GM21737 (cell line): ENCODE measurements around the gene ZNF440.
A peak's percentile ranks its signal among the peaks of the same experiment; 100 is the strongest.
"Not testable (repeated sequence)": the region's sequence is repeated elsewhere in the genome, so short reads cannot be mapped to it uniquely, and the experiment has no call there.

ENCODE experiments used
- ATAC-seq: cut with Tn5 transposase; IDR thresholded peaks from one replicate; pipeline ENCODE4 v1.9.1; 2021; ENCODE audit warnings: mild to moderate bottlenecking, moderate library complexity; ENCODE audit not compliant: unreplicated experiment

ZNF440 gene

DNA sequence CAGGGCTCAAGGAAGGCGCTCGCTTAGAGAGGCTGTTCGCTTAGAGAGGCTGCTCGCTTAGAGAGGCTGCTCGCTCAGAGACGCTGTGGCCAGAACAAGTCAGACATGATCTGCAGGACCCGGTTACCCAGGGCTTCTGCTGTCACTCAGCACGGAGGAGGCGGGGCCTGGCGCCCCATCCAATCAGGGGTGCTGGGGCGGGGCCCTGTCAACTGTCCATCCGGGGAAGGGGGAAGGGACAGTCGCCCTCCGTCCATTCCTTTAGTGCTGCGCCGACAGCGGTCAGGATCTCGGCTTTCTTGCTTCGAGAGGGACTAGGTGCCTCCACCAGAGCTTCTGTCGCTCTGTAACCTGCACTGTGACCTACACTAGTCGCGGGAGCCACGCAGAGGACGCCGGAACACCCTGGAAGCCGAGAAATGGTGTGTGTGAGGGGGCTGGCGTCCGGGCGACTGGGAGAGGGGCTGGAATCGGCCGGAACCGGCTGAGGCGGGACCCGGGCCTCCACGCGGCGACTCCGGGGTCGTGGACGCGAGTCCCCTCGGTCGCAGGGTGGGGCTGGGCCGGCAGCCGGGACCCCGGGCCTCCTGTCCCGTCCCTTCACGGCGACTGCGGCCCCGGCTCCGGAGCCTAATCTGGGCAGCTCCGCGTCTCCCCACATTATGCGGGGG, at the start of gene ZNF440:
TSS of gene ZNF440 (plus strand) at position 245 of the 671 bp plus-strand sequence. CDS start at position 420, 175 bp downstream.
- peak; percentile 97 for ATAC-seq

DNA sequence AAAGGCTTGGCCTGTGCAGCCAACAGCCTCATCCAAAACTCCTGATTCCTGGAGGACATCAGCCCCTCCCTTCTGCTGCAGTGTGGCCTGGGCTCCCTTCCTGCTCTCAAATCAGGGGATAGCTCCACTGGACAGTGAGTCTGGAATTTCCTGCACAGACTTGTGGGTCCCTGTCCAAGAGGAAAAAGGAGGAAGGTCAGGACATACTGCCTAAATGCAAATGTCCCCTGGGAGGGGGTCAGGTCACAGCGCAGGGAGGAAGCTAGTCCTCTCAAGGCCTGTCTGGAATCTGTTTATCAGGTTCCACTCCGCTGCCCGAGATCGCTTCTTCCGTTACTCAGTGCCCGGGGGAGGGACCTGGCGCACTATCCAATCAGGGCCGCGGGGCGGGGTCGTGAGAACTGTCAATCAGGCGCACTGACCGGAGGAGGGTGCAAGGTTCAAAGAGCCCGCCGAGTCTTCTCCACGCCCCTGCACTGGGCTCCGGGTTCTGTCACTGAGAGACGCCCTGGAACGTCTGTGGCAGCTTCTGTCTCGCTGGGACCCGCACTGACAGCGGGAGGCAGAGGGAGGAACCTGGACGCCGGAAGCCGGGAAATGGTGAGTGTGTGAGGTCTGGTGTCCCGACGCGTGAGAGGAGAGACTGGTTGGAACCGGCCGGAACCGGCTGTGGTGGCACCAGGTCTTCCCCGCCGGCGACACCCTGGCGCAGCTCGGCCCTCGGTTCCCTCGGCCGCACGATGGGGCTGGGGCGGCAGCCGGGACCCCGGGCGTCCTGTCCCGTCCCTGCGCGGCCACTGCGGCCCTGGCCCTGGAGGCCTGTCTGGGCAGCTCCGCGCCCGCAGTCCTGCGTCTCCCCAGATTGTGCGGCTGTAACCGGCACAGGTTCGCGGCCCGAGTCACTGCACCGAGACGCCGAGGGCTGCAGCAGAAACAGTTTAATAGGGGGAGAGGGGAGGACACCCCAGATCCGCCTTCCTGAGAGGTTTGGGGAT, 47.2 kb upstream of the ZNF440 start, which contains the start of gene ZNF441:
TSS of gene ZNF441 (plus strand) at position 404 of the 995 bp plus-strand sequence. CDS start at position 598, 194 bp downstream.
- peak; percentile 90 for ATAC-seq

DNA sequence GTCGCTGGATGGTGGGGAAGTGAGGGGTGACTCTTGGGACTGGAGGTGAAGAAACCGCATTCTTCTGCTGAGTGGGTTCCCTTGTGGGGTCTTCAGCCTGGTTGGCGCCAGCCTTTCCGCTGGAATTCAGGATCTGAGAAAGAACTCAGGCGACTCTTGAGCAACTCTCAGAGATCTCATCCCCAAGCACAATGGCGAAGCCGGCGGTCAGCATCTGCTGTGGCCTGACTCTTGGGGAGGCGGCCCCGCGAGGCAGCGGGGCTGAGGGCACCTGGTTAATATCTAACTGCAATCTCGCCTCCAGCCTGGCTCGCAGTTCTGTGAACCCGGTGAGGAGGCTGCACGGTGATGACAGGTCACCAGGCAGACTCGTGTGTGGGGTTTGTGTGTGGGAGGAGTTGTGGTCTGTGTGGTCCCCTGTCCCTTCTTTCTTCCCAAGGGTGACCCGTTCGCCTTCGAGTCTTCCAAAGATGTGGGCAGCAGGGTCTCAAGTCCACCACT, 46.4 kb upstream of the ZNF440 start:
- no peak for ATAC-seq

DNA sequence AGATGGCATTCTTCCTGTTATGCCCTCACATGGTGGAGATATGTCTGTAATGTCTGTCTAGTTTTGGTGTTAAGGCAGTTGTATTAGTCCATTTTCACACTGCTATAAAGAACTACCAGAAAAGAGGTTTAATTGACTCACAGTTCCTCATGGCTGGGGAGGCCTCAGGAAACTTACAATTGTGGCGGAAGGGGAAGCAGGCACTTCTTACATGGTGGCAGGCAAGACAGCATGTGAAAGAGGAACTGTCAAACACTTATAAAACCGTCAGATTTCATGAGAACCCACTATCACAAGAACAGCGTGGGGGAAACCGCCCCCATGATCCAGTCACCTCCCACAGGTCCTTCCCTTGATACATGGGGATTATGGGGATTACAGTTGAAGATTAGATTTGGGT, 44.1 kb upstream of the ZNF440 start:
- ATAC-seq, result no peak

DNA sequence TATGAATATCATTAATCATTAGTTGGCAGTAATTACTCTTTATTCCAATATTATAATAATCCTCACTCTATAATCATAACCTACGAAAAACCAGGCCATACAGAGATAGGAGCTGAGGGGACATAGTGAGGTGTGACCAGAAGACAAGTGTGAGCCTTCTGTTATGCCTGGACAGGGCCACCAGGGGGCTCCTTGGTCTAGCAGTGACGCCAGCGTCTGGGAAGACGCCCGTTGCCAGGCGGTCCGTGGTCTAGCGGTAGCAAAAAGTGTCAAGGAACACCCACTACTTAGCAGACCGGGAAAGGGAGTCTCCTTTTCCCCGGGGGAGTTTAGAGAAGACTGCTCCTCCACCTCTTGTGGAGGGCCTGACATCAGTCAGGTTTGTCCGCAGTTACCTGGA, 42.6 kb upstream of the ZNF440 start:
- not testable (repeated sequence) for ATAC-seq

DNA sequence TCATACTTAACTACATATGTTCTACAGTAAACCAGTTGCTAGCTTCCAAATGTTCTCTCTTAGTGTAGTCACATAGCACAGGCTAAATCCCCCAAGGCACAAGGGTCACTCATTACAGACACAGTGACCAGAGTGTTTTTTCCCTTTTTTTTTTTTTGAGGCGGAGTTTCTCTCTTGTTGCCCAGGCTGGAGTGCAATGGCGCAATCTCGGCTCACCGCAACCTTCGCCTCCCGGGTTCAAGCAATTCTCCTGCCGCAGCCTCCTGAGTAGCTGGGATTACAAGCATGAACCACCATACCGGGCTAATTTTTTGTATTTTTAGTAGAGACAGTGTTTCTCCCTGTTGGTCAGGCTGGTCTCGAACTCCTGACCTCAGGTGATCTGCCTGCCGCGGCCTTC, 37.4 kb upstream of the ZNF440 start:
- ATAC-seq, result not testable (repeated sequence)

DNA sequence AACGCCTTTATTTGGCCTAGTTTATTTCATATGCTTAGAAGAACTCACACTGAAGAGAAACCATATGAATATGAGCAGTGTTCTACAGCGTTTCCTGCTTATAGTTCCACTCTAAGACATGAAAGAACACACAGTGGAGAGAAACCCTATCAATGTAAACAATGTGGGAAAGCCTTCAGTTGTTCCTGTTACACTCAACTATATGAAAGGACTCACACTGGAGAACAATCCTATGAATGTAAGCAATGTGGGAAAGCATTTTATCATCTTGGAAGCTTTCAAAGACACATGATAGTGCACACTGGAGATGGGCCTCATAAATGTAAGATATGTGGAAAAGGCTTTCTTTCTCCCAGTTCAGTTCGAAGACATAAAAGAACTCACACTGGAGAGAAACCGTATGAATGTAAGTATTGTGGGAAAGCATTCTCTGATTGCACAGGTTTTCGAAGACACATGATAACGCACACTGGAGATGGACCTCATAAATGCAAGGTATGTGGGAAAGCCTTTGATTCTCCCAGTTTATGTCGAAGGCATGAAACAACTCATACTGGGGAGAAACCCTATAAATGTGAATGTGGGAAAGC, 33.5 kb upstream of the ZNF440 start:
- ATAC-seq, result no peak

DNA sequence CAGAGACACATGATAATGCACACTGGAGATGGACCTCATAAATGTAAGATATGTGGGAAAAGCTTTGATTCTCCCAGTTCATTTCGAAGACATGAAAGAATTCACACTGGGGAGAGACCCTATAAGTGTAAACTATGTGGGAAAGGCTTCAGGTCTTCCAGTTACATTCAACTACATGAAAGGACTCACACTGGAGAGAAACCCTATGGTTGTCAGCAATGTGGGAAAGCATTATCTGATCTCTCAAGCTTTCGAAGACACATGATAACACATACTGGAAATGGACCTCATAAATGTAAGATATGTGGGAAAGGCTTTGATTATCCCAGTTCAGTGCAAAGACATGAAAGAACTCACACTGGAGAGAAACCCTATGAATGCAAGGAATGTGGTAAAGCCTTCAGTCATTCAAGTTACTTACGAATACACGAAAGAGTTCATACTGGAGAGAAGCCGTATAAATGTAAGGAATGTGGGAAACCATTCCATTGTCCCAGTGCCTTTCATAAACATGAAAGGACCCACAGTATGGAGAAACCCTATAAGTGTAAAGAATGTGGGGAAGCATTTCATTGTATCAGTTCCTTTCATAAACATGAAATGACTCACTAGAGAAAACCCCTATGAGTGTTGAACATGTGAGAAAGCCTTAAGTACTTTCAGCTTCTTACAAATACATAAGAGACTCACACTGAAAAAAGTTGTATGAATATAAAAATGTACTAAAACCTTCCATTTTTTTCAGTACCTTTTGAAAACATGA, 32.6 kb upstream of the ZNF440 start:
- ATAC-seq, result no peak

DNA sequence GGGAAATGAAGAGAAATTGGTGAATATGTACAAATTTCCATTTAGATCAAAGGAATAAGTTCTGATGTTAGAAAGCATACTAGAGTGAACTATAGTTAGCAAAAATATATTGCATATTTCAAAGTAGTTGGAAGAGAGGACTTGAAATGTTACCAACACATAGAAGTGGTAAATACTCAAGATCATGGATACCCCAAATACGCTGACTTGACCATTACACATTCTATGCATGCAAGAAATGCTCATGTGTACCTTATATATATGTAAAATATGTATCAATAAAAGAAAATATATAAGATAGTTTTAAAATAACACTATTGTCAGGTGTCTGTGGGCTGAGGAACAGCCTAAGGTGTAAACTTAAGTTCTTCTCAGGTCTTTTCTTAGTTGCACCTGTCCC, 30.3 kb upstream of the ZNF440 start:
- ATAC-seq, result no peak

DNA sequence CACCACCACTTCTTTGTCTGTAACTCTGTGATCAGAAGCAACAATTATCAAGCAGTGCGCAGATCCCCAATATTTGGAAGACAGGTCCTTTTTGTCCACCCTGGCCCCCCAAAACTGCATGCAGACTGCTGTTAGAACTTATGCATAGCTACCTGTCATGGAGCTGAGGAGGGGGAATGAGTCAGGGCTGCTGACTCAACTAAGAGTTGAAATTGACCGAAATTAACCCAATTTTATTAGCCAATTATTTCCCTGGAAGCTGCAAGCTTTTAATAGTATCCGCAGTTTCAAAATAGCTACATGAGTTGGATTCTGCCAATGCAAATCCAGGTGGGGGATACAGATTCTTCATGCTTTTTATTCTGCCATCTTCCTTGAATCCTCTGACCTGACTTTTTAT, 29.7 kb upstream of the ZNF440 start:
- ATAC-seq, result no peak

DNA sequence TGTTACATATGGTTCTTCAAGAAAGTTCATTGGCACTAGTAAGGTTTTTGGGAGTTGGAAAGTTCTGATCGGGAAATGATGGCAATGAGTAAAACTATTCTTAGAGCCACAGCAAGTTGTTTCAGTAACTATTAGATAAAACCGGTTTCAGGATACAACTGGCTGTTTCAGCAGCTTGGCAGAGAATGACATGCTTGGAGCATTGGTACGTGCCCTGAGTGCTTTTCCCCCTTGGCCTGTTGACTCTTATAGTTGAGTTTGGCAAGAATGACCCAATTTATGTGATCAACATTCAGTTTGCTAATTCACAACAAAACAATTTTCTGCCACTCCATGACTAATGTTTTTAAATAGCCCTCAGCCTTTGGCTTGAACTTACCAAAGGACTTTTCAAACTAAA, 26.5 kb upstream of the ZNF440 start:
- ATAC-seq, result no peak

DNA sequence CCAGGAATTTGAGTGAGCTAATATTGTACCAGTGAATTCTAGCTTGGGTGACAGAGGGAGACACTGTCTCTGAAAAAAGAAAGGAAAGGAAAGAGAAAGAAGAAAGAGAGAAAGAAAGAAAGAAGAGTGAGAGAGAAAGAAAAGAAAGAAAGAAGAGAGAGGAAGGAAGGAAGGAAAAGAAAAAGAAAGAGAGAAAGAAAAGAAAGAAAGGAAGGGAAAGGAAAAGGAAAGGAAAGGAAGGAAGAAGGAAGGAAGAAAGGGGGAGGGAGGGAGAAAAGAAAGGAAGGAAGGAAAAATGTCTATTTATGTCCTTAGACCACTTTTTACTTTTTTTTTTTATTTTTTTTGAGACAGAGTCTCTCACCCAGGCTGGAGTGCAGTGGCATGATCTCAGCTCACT, 21.1 kb upstream of the ZNF440 start:
- no peak for ATAC-seq

DNA sequence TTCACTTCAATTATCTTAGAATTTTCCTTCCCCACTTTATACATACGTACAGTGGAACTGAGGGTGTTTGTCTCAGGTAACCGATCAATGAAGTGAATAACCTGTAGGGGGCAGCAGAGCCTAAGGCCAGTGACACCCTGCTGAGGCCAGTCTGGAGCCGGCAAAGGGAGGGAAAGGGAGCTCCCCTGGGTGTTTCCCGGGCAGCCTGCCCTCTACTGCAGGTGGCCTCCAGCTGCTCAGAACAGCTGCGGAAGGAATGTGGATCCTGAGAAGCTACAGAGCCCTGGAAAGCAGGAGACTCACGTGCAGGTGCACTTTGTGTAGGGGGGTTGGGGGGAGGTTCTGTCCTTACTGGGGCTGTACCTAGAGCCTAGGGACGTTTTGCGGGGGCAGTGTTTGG, 16.6 kb upstream of the ZNF440 start:
- ATAC-seq, result peak; percentile 53

DNA sequence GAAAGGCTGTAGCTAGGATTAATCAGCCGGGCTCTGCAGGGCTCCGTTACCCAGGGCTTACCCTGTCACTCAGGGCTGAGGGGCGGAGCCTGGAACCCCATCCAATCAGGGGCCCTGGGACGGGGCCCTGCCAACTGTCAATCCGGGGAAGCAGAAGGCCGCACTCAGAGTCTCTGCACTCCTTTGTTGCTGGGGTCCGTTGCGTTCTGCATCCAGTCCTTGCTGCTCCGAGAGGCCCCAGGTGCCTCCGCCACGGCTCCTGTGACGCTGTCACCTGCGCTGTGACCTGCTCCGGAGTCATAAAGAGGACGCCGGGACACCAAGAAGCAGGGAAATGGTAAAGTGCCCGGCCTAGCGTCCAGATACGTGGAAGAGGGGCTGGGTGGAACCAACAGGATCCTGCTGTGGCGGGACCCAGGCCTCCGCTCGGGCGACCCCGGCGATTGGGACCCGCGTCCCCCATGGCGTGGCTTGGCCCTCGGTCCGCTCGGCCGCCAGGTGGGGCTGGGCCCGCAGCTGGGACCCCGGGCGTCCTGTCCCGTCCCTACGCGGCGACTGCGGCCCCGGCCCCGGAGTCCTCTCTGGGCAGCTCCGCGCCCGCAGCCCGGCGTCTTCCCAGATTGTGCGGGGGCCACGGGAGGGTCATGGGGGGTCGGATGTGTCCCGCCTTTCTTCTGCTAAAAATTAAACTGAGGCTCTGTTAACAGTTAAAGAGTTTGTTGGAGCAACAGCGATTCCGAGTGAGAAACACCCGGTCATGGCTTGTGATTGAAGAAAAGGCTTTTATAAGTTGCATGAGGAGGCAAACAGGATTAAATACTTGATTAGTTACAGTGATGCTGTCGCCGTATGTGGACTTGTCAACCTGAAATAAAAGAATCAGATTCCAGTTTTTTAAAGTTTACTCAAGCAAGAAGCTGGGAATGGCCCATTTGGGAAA, 15.4 kb upstream of the ZNF440 start, which contains the start of gene ZNF491:
TSS of gene ZNF491 (plus strand) at position 133 of the 940 bp plus-strand sequence. CDS start 7,431 bp downstream, outside the sequence.
- ATAC-seq, result peak; percentile 93

DNA sequence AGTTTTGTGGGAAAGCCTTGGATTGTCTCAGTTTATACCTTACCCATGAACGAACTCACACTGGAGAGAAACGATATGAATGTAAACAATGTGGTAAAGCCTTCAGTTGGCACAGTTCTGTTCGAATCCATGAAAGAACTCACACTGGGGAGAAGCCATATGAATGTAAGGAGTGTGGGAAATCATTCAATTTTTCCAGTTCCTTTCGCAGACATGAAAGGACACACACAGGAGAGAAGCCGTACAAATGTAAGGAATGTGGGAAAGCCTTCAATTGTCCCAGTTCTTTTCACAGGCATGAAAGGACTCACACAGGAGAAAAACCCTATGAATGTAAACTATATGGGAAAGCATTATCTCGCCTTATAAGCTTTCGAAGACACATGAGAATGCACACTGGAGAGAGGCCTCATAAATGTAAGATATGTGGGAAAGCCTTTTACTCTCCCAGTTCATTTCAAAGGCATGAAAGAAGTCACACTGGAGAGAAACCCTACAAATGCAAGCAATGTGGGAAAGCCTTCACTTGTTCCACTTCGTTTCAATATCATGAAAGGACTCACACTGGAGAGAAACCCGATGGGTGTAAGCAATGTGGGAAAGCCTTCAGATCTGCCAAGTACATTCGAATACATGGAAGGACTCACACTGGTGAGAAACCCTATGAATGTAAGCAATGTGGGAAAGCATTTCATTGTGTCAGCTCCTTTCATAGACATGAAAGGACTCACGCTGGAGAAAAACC, 7.5 kb upstream of the ZNF440 start:
- no peak for ATAC-seq

DNA sequence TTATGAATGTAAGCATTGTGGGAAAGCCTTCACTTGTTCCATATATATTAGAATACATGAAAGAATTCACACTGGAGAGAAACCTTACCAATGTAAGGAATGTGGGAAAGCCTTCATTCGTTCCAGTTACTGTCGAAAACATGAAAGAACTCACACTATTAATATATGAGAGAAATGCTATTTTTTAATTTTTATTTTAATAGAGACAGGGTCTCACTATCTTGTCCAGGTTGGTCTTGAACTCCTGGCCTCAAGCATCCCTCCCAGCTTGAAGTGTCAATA, 7.0 kb upstream of the ZNF440 start:
- ATAC-seq, result no peak

DNA sequence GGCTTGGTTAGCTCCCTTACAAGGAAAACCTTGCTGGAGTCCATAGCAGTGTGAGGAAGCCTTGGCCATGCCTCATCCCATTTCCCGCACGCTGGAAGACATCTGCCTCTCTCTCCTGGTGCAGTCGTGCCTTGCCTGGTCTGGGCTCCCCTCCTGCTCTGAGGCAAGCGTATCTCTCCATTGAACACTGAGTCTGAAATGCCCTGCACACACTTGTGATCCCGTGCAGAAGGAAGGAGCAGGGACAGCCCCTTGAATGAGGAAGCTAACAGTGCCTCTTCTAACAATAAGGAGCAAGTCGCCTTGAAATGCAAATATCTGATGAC, 407 bp upstream of the ZNF440 start:
- no peak for ATAC-seq

DNA sequence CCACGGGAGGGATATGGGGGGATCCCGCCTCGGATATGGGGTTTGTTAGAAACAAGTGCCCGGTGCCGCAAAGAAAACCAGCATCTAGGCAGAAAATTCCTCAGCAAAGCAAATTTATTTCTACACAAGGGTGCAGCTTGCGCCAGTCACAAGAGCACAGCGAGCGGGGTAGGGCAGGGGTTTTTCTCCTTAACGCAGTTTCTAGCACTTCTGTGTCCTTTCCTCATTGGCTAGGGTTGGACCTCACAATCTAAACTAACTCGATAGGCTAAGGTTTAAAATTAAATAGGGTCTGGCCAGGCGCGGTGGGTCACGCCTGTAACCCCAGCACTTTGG, 595 bp downstream of the ZNF440 start:
- ATAC-seq, result no peak

DNA sequence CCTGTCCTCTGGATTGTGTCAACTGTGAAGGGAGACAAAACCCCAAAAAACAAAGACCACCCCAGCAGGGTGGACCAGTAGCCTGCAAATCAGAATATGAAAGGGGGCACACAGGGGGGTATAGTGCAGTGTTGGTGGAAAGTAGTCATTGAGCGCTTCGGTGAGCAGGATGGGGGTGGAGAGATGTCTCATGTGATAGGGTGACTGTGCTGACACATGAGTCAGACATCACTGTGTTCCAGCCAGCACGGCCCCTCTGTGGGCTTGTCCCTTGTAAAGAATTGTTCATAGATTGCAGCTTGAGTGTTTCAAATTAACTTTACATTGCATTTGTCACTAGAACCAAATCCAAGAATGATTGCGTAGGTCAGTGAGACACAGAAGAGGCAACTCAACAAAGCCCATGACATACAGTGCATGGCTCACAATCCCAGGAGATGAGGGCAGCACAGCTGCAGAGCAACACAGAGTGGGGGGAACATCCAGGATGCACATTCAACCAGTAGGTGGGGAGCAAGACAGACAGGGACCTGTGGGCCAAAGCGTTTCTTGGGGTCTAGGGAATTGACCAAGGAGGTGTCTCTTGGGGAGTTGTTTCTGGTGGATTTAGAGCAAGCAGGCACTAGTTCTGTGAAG, 7.5 kb downstream of the ZNF440 start:
- no peak for ATAC-seq
